Measurements from ENCODE around the gene ARIH2. TPM values are rescaled to one million over a fixed set of nuclear protein-coding genes. Genes with fewer than 3 reads are reported as not detected.

Gene ARIH2
- total and polyA plus RNA-seq, 9 of the 15 experiments (the other 6 are each of a cell fraction or from before 2014, with no cell fraction given): 27.0 to 120 (median 108) TPM

- TF ChIP-seq ZFP30 (CRISPR knock-in tag; IDR thresholded peaks at IDR 0.05; ENCODE audit: borderline replicate concordance) (no peak), THRAP3 (IDR thresholded peaks at IDR 0.05; ENCODE audit: borderline replicate concordance) (no peak), ZBTB7A (IDR thresholded peaks at IDR 0.05; ENCODE audit: borderline replicate concordance, control insufficient read depth, low read depth, low read length) (peak; percentile 28; the same call in 1 of the 2 replicates), JUND (IDR thresholded peaks at IDR 0.05; ENCODE audit: borderline replicate concordance, low read depth, low read length) (peak; percentile 85), JUND (tag; IDR thresholded peaks at IDR 0.05; ENCODE audit: borderline replicate concordance, low read depth, low read length) (peak; percentile 65; the same call in 1 of the 3 replicates), PKNOX1 (IDR thresholded peaks at IDR 0.05) (peak; percentile 54), TAF9B (IDR thresholded peaks at IDR 0.05; ENCODE audit: partially characterized antibody) (no peak), THAP7 (CRISPR knock-in tag; IDR thresholded peaks at IDR 0.05) (0 out of 2 replicates have a peak, but pooled peaks have one; percentile 61), YY1 (IDR thresholded peaks at IDR 0.05; ENCODE audit: borderline replicate concordance in 1 of 3, control insufficient read depth in 1 of 3, extremely low read depth in 1 of 3, insufficient read depth in 3 of 3, insufficient read length in 1 of 3, insufficient replicate concordance in 2 of 3, low read depth in 1 of 3, low read length in 2 of 3) (peak; percentile 17 to 80 (median 74)), MGA (IDR thresholded peaks at IDR 0.05) (peak; percentile 93)
These were observed 110.3 kb downstream of the ARIH2 start, which contains the start of gene IMPDH2 (continued) for GRCh38 chr3:49028673-49029562.
